ENCODE results near the gene SNTG2.

- no peak for TF ChIP-seq POLR2AphosphoS5 (IDR thresholded peaks at IDR 0.05; ENCODE audit: low read depth, low read length)
- TF ChIP-seq TAF1 (IDR thresholded peaks at IDR 0.05; ENCODE audit: borderline replicate concordance, insufficient read depth, low read length): no peak
- TF ChIP-seq REST (IDR thresholded peaks at IDR 0.05; ENCODE audit: insufficient read depth in 1 of 2, low read depth in 2 of 2, low read length in 2 of 2): no peak
Observed at GRCh38 chr2:916935-917334, 33.7 kb upstream of the SNTG2 start.
